ENCODE measurements around the gene DDX49. TPM values are rescaled to one million over a fixed set of nuclear protein-coding genes. Genes with fewer than 3 reads are reported as not detected.

The DDX49 gene
- total and polyA plus RNA-seq, 9 of the 15 experiments (the other 6 are each of a cell fraction or from before 2014, with no cell fraction given): 1.1 to 113 (median 45.7) TPM

DNA sequence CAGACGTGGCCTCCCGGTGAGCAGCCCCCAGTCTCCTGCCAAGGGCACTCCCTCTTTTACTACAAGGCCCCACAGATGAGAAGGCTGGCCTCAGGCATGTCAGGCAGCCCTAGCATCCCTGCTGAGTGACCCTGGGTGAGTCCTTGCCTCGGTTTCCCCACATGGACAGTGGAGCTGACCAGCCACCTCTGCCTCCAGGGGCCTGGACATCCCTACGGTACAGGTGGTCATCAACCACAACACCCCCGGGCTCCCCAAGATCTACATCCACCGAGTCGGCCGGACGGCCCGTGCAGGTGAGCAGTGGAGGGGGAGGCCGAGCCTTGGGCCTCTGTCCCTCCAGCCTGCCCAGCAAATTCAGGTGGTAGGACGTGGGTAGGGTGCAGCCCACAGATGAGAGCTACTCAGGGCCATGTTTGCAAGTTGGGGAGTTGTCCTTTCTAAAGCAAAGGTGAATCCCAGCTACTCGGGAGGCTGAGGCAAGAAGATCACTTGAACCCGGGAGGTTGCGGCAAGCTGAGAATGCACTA, 5.2 kb downstream of the DDX49 start:
- FAIRE-seq: no peak
- H2AFZ ChIP-seq (ENCODE audit: low read depth, low read length): no peak overlapping the region
- H3K9me1 ChIP-seq (ENCODE audit: control insufficient read depth, insufficient read depth, low read length): no peaks in the 10 kb centered on the region
- 96% methylated on average over 15 of the region's 15 CpGs for WGBS (ENCODE audit: insufficient coverage, low coverage, missing lambda C conversion rate)
- peaks cover 19% of the 10 kb centered on the region for H3K79me2 ChIP-seq (ENCODE audit: control insufficient read depth, insufficient read depth, low read length)
- in situ Hi-C loops (cut with MboI): no loop called here
- DNase-seq (ENCODE audit: extremely low read depth in 1 of 4, low spot score in 3 of 4): no peak
- no peak overlapping the region for H3K9ac ChIP-seq (ENCODE audit: insufficient read depth in 1 of 2, low read depth in 2 of 2, low read length in 2 of 2)
- H3K27ac ChIP-seq (ENCODE audit: extremely low read depth, low read depth, low read length): no peak overlapping the region
- intact Hi-C loops (cut with micrococcal nuclease): no loop called here
- ATAC-seq: no peak
- no peaks in the 10 kb centered on the region for H3K9me3 ChIP-seq (replicated peaks; ENCODE audit: control insufficient read depth, insufficient read depth, low read depth, low read length)
- no peak overlapping the region for H3K4me3 ChIP-seq
- no TSS peak for BruUV-seq (replicated peaks)
- ChIA-PET POLR2A (interaction anchor here (1.0 kb wide), 1 partner anchor 11 kb away, joined by 4 read pairs; no protein-coding TSS in a partner anchor), CTCF (ENCODE audit: low intra/inter-chr PET ratio) (interaction anchor here (0.6 kb wide), 1 partner anchor 592 kb away, joined by 3 read pairs; no protein-coding TSS in a partner anchor)
- H4K20me1 ChIP-seq (replicated peaks; ENCODE audit: control insufficient read depth, insufficient read depth, low read length): peaks cover 4% of the 10 kb centered on the region; the same call in 1 of the 2 replicates
- TF ChIP-seq ZNF23 (CRISPR knock-in tag; IDR thresholded peaks at IDR 0.05) (no peak), RBFOX2 (IDR thresholded peaks at IDR 0.05; ENCODE audit: low read depth, low read length) (peak; percentile 31)
- TF ChIP-seq, protein P1, sequence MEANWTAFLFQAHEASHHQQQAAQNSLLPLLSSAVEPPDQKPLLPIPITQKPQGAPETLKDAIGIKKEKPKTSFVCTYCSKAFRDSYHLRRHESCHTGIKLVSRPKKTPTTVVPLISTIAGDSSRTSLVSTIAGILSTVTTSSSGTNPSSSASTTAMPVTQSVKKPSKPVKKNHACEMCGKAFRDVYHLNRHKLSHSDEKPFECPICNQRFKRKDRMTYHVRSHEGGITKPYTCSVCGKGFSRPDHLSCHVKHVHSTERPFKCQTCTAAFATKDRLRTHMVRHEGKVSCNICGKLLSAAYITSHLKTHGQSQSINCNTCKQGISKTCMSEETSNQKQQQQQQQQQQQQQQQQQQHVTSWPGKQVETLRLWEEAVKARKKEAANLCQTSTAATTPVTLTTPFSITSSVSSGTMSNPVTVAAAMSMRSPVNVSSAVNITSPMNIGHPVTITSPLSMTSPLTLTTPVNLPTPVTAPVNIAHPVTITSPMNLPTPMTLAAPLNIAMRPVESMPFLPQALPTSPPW (CRISPR knock-in tag; IDR thresholded peaks at IDR 0.05): no peak
- peaks cover 68% of the 10 kb centered on the region; the same call in 2 of the 3 replicates for H3K36me3 ChIP-seq (ENCODE audit: control insufficient read depth, insufficient read depth, low read length)
- H3K4me1 ChIP-seq (replicated peaks in 1 of 2; ENCODE audit: control insufficient read depth in 2 of 2, insufficient read depth in 2 of 2, low read length in 2 of 2): peaks cover 4 to 24% of the 10 kb centered on the region in 2 experiments; a peak in 3 of 5 replicates
- H3K4me2 ChIP-seq (ENCODE audit: insufficient read depth, low read length): no peak overlapping the region
- H3K27me3 ChIP-seq (ENCODE audit: control insufficient read depth in 2 of 2, insufficient read depth in 2 of 2, low read length in 2 of 2): no peaks in the 10 kb centered on the region

Data from K562 (cell line).